ENCODE measurements around the gene PKD2.
"Not testable (repeated sequence)": the region's sequence is repeated elsewhere in the genome, so short reads cannot be mapped to it uniquely, and the experiment has no call there.

The PKD2 gene

GRCh38 chr4:88078579-88078978 lies 71.1 kb downstream of the PKD2 start:
- no peak for DNase-seq

- no peak for DNase-seq
Measured at GRCh38 chr4:88080626-88081025, 73.2 kb downstream of the PKD2 start.

DNA sequence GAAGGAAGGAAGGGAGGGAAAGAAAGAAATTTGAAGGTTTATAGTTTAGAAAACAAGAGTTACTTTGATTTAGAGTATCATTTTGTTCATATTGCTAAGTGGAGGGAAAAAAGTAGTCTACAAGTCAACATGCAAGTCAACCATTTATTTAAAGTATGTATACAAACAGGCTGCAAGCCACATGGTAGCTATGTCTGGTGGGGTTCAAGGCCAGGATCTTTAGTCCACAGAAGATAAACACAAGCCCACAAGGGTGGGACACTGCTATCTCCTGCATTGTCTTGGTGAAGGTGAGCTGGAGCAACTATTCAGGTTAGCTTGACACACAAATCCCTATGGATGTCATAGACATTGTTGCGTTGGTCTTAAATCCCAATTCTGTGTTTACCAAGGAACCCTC lies 79.6 kb downstream of the PKD2 start:
- no peak for DNase-seq

DNA sequence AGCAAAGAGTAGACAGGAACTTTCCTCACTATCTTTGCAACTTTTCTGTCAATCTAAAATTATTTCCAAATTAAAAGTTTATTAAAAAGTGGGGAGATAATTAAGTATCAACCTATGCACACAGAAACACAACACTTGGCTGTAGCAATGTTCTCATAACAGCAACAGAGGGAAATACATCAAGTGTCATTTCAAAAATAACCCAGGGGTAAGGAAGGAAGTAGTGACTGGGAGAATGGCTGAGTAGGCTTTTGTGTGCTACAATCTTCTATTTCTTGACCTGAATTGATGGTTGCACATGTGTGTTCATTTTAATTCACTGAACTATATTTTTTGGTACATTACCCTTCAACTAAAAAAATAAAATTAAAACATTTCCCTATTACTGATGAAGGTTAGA lies 83.5 kb downstream of the PKD2 start:
- no peak for DNase-seq

DNA sequence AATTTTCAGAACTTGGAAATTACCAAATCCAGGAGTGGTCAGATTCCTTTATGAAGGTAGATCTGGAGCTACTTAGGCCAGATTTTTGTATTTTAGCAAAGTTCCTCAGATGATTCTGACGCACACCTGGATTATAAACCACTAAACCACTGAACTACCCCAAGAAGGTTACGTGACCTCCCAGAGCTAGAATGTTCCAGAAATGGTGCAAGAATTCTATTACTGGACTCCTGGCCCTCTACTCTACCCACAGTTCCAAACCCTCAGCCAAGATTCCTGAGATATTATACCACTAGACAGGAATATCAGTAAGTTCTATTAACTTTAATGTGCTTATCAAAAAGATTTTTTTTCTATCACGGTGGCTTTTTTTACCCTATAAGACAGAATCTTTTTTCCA lies 83.9 kb downstream of the PKD2 start:
- DNase-seq: no peak

DNA sequence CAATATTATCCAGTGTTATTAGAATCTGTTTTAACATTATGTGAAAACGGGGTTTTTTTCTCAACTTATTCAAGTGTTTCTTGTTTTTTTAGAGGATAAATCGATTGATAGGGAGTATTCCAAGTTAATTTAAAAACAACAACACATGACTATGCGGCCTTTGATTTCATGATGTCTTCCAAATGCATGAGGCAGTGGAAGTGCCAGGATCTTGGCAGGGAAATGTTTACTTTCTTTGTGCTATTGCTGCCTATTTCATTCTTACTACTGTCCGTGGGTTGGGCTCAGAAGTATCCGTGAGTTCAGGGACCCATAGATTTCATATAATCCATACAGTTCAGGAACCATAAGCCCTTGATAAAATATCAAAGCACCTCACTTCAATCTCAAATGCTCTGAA lies 86.4 kb downstream of the PKD2 start:
- no peak for DNase-seq

DNA sequence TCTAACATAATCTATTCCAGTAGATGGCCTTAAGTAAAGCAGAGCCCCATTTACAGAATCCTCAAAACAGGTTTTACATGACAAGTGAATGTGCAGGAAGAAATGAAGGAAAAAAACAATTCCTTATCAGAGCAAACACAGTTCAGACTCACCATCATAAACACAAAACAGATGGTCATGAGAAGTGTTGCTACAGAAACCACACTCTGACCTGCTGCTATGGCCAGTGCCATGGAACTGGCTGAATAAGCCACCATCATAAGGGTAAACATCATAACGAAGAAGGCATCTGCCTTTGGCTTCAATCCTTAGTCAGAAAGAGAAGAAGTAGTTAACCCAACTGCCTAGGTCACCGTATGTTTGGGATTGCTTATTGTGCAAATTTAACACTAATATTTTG lies 89.9 kb downstream of the PKD2 start:
- no peak for DNase-seq

DNA sequence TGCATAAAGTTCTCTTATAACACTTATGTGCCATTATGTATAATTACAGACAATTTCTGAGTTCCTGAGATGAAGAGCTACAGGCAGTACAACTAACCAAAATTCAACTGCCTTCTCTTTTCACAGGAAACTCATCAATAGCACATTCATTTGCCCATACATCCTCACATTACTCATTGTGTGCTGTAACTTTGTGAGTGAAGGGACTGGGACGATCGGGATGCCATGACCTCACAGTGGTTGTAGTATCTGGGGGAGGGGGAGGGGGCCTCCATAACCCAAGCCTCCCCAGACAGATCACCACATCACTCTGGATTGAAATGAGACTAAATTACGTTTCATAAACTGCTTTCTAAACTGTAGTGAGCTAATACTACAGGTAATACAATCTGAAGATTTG lies 90.3 kb downstream of the PKD2 start:
- DNase-seq: no peak

- no peak for DNase-seq
Measured at GRCh38 chr4:88098993-88099752, 91.7 kb downstream of the PKD2 start.

DNA sequence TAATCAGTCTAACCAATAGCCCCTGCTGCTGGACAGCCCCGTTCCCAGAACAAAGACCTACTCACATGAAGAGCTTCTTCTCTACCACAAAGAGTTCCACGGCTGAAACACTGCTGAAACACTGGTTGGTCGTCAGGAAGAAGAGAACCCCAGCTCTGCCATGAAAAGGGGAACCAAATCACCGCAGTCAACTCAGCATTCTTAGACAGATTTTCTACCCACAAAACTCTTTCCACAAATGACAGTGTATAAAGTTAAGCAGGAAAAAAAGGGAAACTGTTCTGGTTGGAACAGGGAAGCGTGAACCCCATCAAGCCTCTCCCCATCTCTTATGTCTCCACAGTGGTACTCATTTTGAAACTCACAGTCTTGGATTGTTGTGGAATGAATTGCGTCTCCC lies 93.7 kb downstream of the PKD2 start:
- no peak for DNase-seq

DNA sequence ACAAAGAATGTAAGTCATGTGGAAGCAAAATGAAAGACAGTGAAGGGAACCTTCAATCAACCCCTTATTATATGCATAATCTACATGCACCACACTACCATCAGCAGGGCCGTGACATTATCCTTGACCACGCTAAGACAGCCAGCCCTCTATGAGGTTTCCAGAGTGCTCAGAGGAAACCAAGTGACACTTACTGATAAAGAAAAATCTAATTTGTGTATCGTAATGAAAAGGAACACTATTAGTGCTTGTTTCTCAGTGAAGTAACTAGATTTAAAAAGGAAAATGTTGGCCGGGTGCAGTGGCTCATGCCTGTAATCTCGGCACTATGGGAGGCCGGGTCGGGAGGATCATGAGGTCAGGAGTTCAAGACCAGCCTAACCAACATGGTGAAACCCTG lies 94.6 kb downstream of the PKD2 start:
- DNase-seq: no peak

DNA sequence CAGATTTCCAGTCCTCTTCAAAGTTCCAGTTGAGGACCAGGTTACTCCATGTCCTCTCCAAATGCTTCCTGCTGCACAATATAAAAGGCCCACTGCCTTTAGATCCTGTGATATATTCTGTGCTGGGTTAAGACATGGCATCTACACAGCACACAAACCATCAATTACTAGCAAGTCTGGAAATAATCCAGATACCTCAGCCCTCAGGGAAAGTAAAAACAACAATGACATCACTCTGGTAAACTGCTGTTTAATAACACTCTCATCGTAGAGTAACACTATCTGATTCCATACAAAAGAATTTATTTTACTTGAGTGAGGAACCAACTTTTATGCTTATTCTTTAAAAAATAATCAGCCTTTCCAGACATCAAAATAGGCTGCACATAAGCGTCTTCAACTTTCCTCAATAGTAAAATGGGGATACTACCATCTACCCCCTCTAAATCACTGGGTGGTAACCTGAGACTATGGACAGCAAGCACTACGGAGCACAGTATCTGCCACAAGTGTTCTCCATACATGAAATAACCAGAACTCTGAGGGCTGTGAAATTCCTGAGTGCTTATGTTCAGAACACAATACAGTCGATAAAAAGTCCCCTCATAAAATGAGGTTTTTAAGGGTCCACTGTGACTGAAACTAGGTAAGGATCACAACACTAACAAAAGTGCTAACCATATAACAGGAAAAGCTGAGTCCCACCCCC lies 97.6 kb downstream of the PKD2 start:
- no peak for DNase-seq

GRCh38 chr4:88106205-88106604 lies 98.8 kb downstream of the PKD2 start:
- no peak for DNase-seq

DNA sequence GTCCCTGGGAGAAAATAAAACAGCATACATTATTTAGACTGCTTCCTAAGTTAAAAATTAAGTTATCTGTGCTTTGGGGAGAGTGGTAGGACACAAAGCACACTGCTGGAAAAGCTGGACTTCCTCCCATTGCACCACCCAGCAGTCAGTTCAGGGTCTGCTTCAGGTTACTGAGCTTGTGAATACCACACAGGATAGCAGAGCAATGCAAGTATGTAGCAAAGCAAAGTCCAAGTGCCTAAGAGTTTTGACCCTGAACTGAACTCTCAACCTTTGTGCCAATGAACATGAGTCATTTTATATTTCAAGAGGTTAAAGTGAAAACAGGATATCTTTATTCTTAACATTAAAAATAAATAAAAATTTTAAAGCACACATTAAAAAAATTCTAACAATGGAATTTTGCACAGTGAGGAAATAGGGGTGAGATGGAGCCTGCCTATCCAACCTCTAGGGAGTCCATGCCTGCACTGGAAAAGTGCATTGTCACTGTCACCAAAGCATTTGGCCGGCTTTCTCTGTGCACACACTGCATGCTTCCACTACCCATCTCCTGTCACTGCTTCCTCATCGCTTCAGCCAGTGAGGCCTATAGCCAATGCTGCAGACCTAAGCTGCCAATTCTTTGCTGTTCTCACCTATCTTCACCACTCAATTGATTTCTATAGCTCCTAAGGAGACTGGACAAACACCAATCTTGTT lies 100.1 kb downstream of the PKD2 start:
- DNase-seq: no peak

DNA sequence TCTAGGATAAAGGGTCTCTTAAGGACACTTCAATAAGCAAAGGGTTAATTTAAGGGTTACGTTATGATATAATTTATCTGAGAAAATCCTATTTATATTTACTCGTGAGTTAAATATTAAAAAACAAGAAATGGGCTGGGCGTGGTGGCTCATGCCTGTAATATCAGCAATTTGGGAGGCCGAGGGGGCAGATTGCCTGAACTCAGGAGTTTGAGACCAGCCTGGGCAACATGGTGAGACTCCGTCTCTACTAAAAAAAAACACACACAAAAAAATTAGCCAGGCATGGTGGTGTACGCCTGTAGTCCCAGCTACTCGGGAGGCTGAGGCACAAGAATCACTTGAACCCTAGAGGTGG lies 100.7 kb downstream of the PKD2 start:
- not testable (repeated sequence) for DNase-seq

- DNase-seq: no peak
Measured at GRCh38 chr4:88108747-88109122, 101.3 kb downstream of the PKD2 start.

- DNase-seq: no peak
Measured at GRCh38 chr4:88109123-88109881, 101.9 kb downstream of the PKD2 start.

- no peak for DNase-seq
Measured at GRCh38 chr4:88110826-88111225, 103.4 kb downstream of the PKD2 start.

DNA sequence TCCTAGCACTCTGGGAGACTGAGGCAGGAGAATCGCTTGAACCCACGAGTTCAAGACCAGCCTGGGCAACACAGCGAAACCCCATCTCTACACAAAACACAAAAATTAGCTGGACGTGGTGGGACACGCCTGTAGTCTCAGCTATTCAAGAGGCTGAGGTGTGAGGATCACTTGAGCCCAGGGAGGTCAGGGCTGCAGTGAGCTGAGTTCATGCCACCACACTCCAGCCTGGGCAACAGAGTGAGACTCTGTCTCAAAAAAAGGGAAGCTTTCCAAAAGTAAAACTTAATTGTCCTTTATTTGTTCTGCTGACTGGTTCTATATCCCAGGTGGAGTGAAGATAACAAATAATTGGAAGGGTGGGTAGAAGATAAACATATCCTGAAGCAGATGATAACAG lies 105.4 kb downstream of the PKD2 start:
- no peak for DNase-seq

DNA sequence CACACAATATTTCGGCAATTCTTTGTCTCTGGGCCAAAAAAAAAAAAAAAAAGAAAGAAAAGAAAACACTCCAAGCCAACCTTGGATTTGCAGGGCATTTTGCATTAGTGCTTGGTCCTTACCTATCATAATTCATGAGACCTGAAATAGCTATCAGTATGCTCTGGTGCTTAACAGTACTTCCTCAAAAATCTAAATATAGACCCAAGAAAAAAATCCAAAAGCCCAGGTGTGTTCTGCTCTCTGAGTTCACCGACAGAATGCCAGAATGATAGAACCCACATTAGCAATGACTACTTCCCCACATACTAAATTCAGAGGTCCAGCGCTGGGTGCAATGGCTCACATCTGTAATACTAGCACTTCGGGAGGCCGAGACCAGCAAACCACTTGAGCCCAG lies 108.2 kb downstream of the PKD2 start:
- no peak for DNase-seq

GRCh38 chr4:88119943-88120342 lies 112.5 kb downstream of the PKD2 start:
- DNase-seq: no peak

DNA sequence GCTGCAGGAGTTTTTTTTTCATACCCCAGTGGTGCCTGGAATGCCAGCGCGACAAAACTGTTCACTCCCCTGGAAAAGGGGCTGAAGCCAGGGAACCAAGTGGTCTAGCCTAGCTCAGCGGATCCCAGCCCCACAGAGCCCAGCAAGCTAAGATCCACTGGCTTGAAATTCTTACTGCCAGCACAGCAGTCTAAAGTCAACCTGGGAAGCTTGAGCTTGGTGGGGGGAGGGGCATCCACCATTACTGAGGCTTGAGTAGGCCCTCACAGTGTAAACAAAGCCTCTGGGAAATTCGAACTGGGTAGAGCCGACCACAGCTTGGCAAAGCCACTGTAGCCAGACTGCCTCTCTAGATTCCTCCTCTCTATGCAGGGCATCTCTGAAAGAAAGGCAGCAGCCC lies 114.8 kb downstream of the PKD2 start:
- DNase-seq: not testable (repeated sequence)
